ENCODE measurements around the gene SCG2.

DNA sequence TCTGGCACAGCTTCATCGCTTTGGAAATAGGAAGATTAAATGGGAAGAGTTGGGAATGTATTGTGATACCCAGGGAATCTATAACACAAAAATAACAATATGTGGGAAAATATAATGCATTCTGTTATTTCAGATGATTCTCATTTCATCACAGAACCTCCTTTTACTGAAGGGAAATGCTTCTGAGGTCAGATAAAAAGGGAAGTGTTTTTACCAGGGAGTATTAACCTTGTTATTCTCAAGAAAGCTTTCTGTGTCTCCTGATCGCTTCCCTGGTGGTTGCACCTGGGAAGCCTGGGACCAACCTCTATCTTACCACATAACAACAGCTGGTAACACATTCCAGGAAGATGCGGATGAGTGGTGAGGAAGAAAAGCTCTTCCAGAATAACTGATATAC, 47.2 kb downstream of the SCG2 start:
- TF ChIP-seq POLR2AphosphoS5 (IDR thresholded peaks at IDR 0.05; ENCODE audit: borderline replicate concordance, low read depth, low read length) (no peak), EZH2 (IDR thresholded peaks at IDR 0.05) (no peak)
